Spleen (tissue), 11 donors: ENCODE results near the gene IL22. TPM values are rescaled to one million over a fixed set of nuclear protein-coding genes. Genes with fewer than 3 reads are reported as not detected.

Source experiments
- DNase-seq: peaks from one replicate; pipeline ENCODE4 v3.0.0-alpha.2; 2020
- H3K27ac ChIP-seq, 8 donors: fragments of 200-600 bp; sonication (generic) in 7 of 8; 1 replicate in 4 of 8; 2 replicates in 4 of 8; pipeline versions ENCODE4 v1.5.0 to v1.8.0; 2016 to 2021; ENCODE audit warnings: inconsistent platforms in 4 of 8, mild to moderate bottlenecking in 4 of 8, moderate library complexity in 1 of 8
- H3K27me3 ChIP-seq, 7 donors: fragments of 200-600 bp; sonication (generic) in 6 of 7; replicated peaks in 1 of 7; 1 replicate in 4 of 7; 2 replicates in 3 of 7; pipeline versions ENCODE4 v1.5.0 to v1.8.0; 2016 to 2021; ENCODE audit warnings: inconsistent platforms in 3 of 7, mild to moderate bottlenecking in 1 of 7
- H3K36me3 ChIP-seq, 6 donors: fragments of 200-600 bp; sonication (generic) in 5 of 6; 1 replicate in 4 of 6; 2 replicates in 2 of 6; pipeline versions ENCODE4 v1.5.0 to v1.8.0; 2016 to 2021; ENCODE audit warnings: inconsistent platforms in 2 of 6
- H3K4me1 ChIP-seq, 6 donors: fragments of 200-600 bp; sonication (generic) in 5 of 6; 1 replicate in 3 of 6; 2 replicates in 3 of 6; pipeline versions ENCODE4 v1.5.0 to v1.8.0; 2016 to 2021; ENCODE audit warnings: inconsistent platforms in 3 of 6
- H3K4me3 ChIP-seq, 8 donors: fragments of 200-600 bp; sonication (generic) in 7 of 8; 1 replicate in 4 of 8; 2 replicates in 4 of 8; pipeline versions ENCODE4 v1.5.0 to v1.8.0; 2016 to 2021; ENCODE audit warnings: inconsistent platforms in 4 of 8, mild to moderate bottlenecking in 4 of 8, moderate library complexity in 2 of 8
- H3K9me3 ChIP-seq, 8 donors: fragments of 200-600 bp; sonication (generic) in 7 of 8; 1 replicate in 4 of 8; 2 replicates in 4 of 8; pipeline versions ENCODE4 v1.5.0 to v1.8.0; 2016 to 2021; ENCODE audit warnings: inconsistent platforms in 4 of 8
- CTCF ChIP-seq, 11 experiments: fragments of 200-600 bp in 7 of 11; fragments of 450-650 bp in 4 of 11; sonication (generic) in 4 of 11; IDR thresholded peaks in 8 of 11; conservative IDR thresholded peaks in 3 of 11; 1 replicate in 7 of 11; 2 replicates in 4 of 11; pipeline versions ENCODE4 v1.4.0 to v1.8.0; 2016 to 2021; ENCODE audit warnings: antibody characterized with exemption in 11 of 11, inconsistent platforms in 4 of 11, mild to moderate bottlenecking in 1 of 11
- POLR2A ChIP-seq, 3 donors: fragments of 450-650 bp; IDR thresholded peaks; one replicate each; pipeline ENCODE4 v1.5.1; 2017; ENCODE audit warnings: antibody characterized with exemption in 3 of 3, mild to moderate bottlenecking in 1 of 3
- POLR2AphosphoS5 ChIP-seq, 3 donors: sonication (generic); formaldehyde crosslinking; IDR thresholded peaks; one replicate each; pipeline ENCODE4 v1.5.1; 2017; ENCODE audit warnings: antibody characterized with exemption in 3 of 3
- WGBS, 5 donors: extraction: QIAGEN DNeasy Blood & Tissue Kit in 3 of 5; methylation state at CpG; one replicate each; pipeline versions ENCODE4 v1.1.5 to v1.1.7; 2013 to 2018; 5-methylcytosine and 5-hydroxymethylcytosine counted together
- intact Hi-C: fragments of 100-400 bp; cut with DNase I; formaldehyde crosslinking; loops from one replicate; pipeline ENCODE4 v1.15.0; 2023; ENCODE audit warnings: low total_unique reads
- polyA plus RNA-seq, 3 donors: library from polyadenylated mRNA; stranded (reverse); fragments of 200-250 nt; gene quantifications; one replicate each; pipeline ENCODE4 v1.2.1, GENCODE V29; 2013
- total RNA-seq, 7 donors: library from RNA; depleted of rRNA in 3 of 7; stranded (reverse); fragments of >200 nt in 3 of 7; fragmentation: NEBNext Ultra II Directional in 4 of 7; extraction: Animal tissue kit (Norgen Biotek cat#: 25700) in 4 of 7; gene quantifications; one replicate each; pipeline versions ENCODE4 v1.1.0 to v1.2.1, GENCODE V29; 2016 to 2021
- donor health status: healthy with polysubstance abuse.
- donor health status: DM: no; HTN: no; CAD: no; lungs with moderate emphysema.
- donor health status: DM: no; HTN: no; CAD: no.
- donor health status: Bipolar disorder and iron deficiency.
- donor health status: healthy.
- donor health status: DM: no; HTN: no; CAD: no.
- donor health status: DM: yes; HTN: yes; CAD: no.

The IL22 gene
- total and polyA plus RNA-seq, 10 donors: not detected

- no peak for DNase-seq
- WGBS, 5 donors: 63 to 74% (median 66%) methylated on average over 5 of the region's 5 CpGs
- no peaks in the 10 kb centered on the region for H3K9me3 ChIP-seq
- TF ChIP-seq POLR2AphosphoS5 (IDR thresholded peaks at IDR 0.05): no peak
- no peak for TF ChIP-seq CTCF (IDR thresholded peaks at IDR 0.05 in 8 of 11, conservative IDR thresholded peaks at IDR 0.05 in 3 of 11)
- no peak for TF ChIP-seq POLR2A (IDR thresholded peaks at IDR 0.05)
- intact Hi-C loops: no loop called here
- no peak overlapping the region for H3K4me3 ChIP-seq
- H3K27me3 ChIP-seq: no peaks in the 10 kb centered on the region
- no peaks in the 10 kb centered on the region for H3K4me1 ChIP-seq
- no peak overlapping the region for H3K27ac ChIP-seq
- H3K36me3 ChIP-seq: no peaks in the 10 kb centered on the region
Measured at GRCh38 chr12:68279227-68280054, 26.0 kb upstream of the IL22 start.

- DNase-seq: no peak
- Histone ChIP-seq H3K27ac (no peak overlapping the region), H3K4me3 (no peak overlapping the region), H3K27me3 (no peaks in the 10 kb centered on the region), H3K4me1 (no peaks in the 10 kb centered on the region), H3K36me3 (no peaks in the 10 kb centered on the region), H3K9me3 (no peaks in the 10 kb centered on the region)
- TF ChIP-seq CTCF (IDR thresholded peaks at IDR 0.05 in 8 of 11, conservative IDR thresholded peaks at IDR 0.05 in 3 of 11) (no peak), POLR2A (IDR thresholded peaks at IDR 0.05) (no peak), POLR2AphosphoS5 (IDR thresholded peaks at IDR 0.05) (no peak)
- 69 to 88% (median 81%) methylated on average over 6 of the region's 6 CpGs for WGBS, 5 donors
- intact Hi-C loops: no loop called here
Measured at GRCh38 chr12:68276402-68276930, 23.1 kb upstream of the IL22 start.

DNA sequence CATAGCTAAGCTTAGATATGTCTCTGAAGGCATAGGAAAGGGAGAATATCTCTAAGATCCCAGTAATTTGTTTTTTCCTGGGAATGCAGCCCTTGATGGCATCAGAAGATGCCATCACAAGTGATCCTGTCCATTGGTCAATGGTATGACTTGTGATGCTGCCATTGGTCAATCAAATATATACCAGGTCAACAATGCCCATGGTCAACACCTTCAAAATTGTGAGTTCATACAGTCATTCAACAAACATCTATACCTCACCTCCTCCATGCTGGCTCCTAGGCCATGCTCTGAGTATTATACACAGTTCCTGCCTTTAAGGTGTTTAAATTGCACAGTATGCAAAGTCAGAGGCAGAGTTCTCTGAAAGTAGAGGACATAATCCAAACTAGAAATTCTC, 19.3 kb upstream of the IL22 start:
- intact Hi-C loops: no loop called here

More for the DNA sequence above, 19.3 kb upstream of the IL22 start:
- Histone ChIP-seq H3K27ac (no peak overlapping the region), H3K36me3 (no peaks in the 10 kb centered on the region), H3K9me3 (no peaks in the 10 kb centered on the region), H3K4me1 (peaks cover 0 to 7% (median 0%) of the 10 kb centered on the region in 6 donors), H3K27me3 (no peaks in the 10 kb centered on the region), H3K4me3 (no peak overlapping the region)
- TF ChIP-seq POLR2AphosphoS5 (IDR thresholded peaks at IDR 0.05): no peak
- TF ChIP-seq POLR2A (IDR thresholded peaks at IDR 0.05): no peak
- TF ChIP-seq CTCF (IDR thresholded peaks at IDR 0.05 in 8 of 11, conservative IDR thresholded peaks at IDR 0.05 in 3 of 11): no peak
- no peak for DNase-seq
